ENCODE data around the gene MLNR.

MLNR gene

GRCh38 chr13:49220036-49220855 is at the start of gene MLNR:
MLNR (plus strand) TSS chr13:49220338; CDS start chr13:49220338, 0 bp downstream.
- DNase-seq, result peak; percentile 22 to 34

GRCh38 chr13:49171359-49171758 is 48.8 kb upstream of the MLNR start:
- no peak for DNase-seq

- DNase-seq, result no peak
Measured at GRCh38 chr13:49183672-49184325, 36.3 kb upstream of the MLNR start.

- no peak for DNase-seq
Measured at GRCh38 chr13:49184621-49185020, 35.5 kb upstream of the MLNR start.

GRCh38 chr13:49185264-49185663 is 34.9 kb upstream of the MLNR start:
- DNase-seq, result no peak

- no peak for DNase-seq
Measured at GRCh38 chr13:49190901-49191300, 29.2 kb upstream of the MLNR start.

GRCh38 chr13:49206641-49207040 is 13.5 kb upstream of the MLNR start:
- no peak for DNase-seq

- no peak for DNase-seq
Measured at GRCh38 chr13:49208619-49209018, 11.5 kb upstream of the MLNR start.

GRCh38 chr13:49210114-49210513 is 10.0 kb upstream of the MLNR start:
- no peak for DNase-seq

- DNase-seq, result no peak
Measured at GRCh38 chr13:49210669-49211068, 9.5 kb upstream of the MLNR start.

- DNase-seq, result no peak
Measured at GRCh38 chr13:49213539-49213938, 6.6 kb upstream of the MLNR start.

- DNase-seq, result no peak
Measured at GRCh38 chr13:49213997-49214916, 5.9 kb upstream of the MLNR start.

GRCh38 chr13:49214917-49215376 is 5.2 kb upstream of the MLNR start:
- DNase-seq, result peak; percentile 23 to 85

GRCh38 chr13:49216334-49216733 is 3.8 kb upstream of the MLNR start:
- DNase-seq, result no peak

GRCh38 chr13:49217962-49218492 is 2.1 kb upstream of the MLNR start:
- DNase-seq, result no peak

- no peak for DNase-seq
Measured at GRCh38 chr13:49218493-49219051, 1.6 kb upstream of the MLNR start.

- DNase-seq, result no peak
Measured at GRCh38 chr13:49219647-49220035, 497 bp upstream of the MLNR start.

GRCh38 chr13:49220856-49221589 is 885 bp downstream of the MLNR start:
- DNase-seq, result no peak

GRCh38 chr13:49221590-49221965 is 1.4 kb downstream of the MLNR start:
- DNase-seq, result no peak

- no peak for DNase-seq
Measured at GRCh38 chr13:49225223-49226042, 5.3 kb downstream of the MLNR start.

- DNase-seq, result no peak
Measured at GRCh38 chr13:49226613-49227012, 6.5 kb downstream of the MLNR start.
